IMR-90 (cell line): ENCODE data around the gene C21orf58. TPM values are rescaled to one million over a fixed set of nuclear protein-coding genes. Genes with fewer than 3 reads are reported as not detected.

Experiments used
- ATAC-seq: fragments of 200-7000 bp; cut with Tn5 transposase; 2 replicates; pipeline ENCODE4 v1.9.1; 2020; ENCODE audit warnings: low read depth, mild to moderate bottlenecking, moderate library complexity
- BruUV-seq: library from RNA; stranded (reverse); fragments of 400-500 nt; replicated peaks from 2 replicates; lab custom pipeline; 2021; lab: Mats Ljungman, UMichigan
- CTCF ChIA-PET: fragments of 300-600 bp; formaldehyde crosslinking; extraction: SDS; loops from one replicate; lab custom pipeline; 2021; ENCODE audit warnings: antibody characterized with exemption; lab: Yijun Ruan, JAX
- POLR2A ChIA-PET: fragments of 300-600 bp; sonication (Branson Sonifier 250); formaldehyde crosslinking; loops from one replicate; lab custom pipeline; 2022; ENCODE audit warnings: antibody characterized with exemption; ENCODE audit not compliant: unreplicated experiment; lab: Charles Lee
- DNase-seq: peaks from one replicate; pipeline ENCODE4 v3.0.0; 2013
- H2AFZ ChIP-seq: replicated peaks from 2 replicates; pipeline ENCODE3; 2013; ENCODE audit warnings: low read length, mild to moderate bottlenecking; ENCODE audit not compliant: poor library complexity
- H2AK5ac ChIP-seq: 2 replicates; pipeline ENCODE4 v1.6.1; 2013; ENCODE audit warnings: low read depth, low read length, inconsistent platforms
- H2AK9ac ChIP-seq: replicated peaks from 2 replicates; pipeline ENCODE3; 2013; ENCODE audit warnings: mild to moderate bottlenecking, low read depth, low read length, moderate library complexity; ENCODE audit not compliant: poor library complexity
- H2BK120ac ChIP-seq: 2 replicates; pipeline ENCODE4 v1.6.1; 2013; ENCODE audit warnings: low read depth, low read length, inconsistent platforms
- H2BK15ac ChIP-seq: 3 replicates; pipeline ENCODE4 v1.6.1; 2013; ENCODE audit warnings: low read depth, low read length, inconsistent platforms
- H2BK20ac ChIP-seq: 2 replicates; pipeline ENCODE4 v1.6.1; 2013; ENCODE audit warnings: low read depth, mild to moderate bottlenecking, inconsistent platforms, low read length, moderate library complexity
- H2BK5ac ChIP-seq: 2 replicates; pipeline ENCODE4 v1.6.1; 2013; ENCODE audit warnings: mild to moderate bottlenecking, low read depth, low read length, inconsistent platforms; ENCODE audit not compliant: poor library complexity, severe bottlenecking
- H3K14ac ChIP-seq: replicated peaks from 2 replicates; pipeline ENCODE4 v1.6.1; 2013; ENCODE audit warnings: low read depth, low read length, inconsistent platforms
- H3K18ac ChIP-seq: 2 replicates; pipeline ENCODE4 v1.6.1; 2013; ENCODE audit warnings: low read depth, low read length, control low read depth
- H3K23ac ChIP-seq: 2 replicates; pipeline ENCODE4 v1.6.1; 2013; ENCODE audit warnings: low read depth, low read length, inconsistent platforms
- H3K27ac ChIP-seq: 2 replicates; pipeline ENCODE4 v1.5.1; 2013; ENCODE audit warnings: mild to moderate bottlenecking, control low read depth, low read length; ENCODE audit not compliant: insufficient read depth
- H3K27me3 ChIP-seq: 2 replicates; pipeline ENCODE4 v1.6.1; 2013; ENCODE audit warnings: low read length; ENCODE audit not compliant: control insufficient read depth, insufficient read depth
- H3K36me3 ChIP-seq: 2 replicates; pipeline ENCODE4 v1.6.1; 2013; ENCODE audit warnings: low read length, mixed read lengths; ENCODE audit not compliant: control insufficient read depth, insufficient read depth
- H3K4ac ChIP-seq: 2 replicates; pipeline ENCODE4 v1.6.1; 2013; ENCODE audit warnings: low read depth, low read length, inconsistent platforms
- H3K4me1 ChIP-seq: 2 replicates; pipeline ENCODE4 v1.6.1; 2013; ENCODE audit warnings: low read length, mixed read lengths; ENCODE audit not compliant: control insufficient read depth, insufficient read depth
- H3K4me2 ChIP-seq: 2 replicates; pipeline ENCODE4 v1.6.1; 2013; ENCODE audit warnings: low read depth, mild to moderate bottlenecking, control low read depth, low read length, moderate library complexity
- H3K4me3 ChIP-seq: 2 replicates; pipeline ENCODE4 v1.5.1; 2013; ENCODE audit warnings: low read depth, mild to moderate bottlenecking, control low read depth, low read length, moderate library complexity; ENCODE audit not compliant: insufficient read depth
- H3K56ac ChIP-seq: 2 replicates; pipeline ENCODE4 v1.6.1; 2013; ENCODE audit warnings: low read length, inconsistent platforms; ENCODE audit not compliant: insufficient read depth; ENCODE audit errors: extremely low read depth
- H3K79me1 ChIP-seq, 2 experiments: 2 replicates each; pipeline ENCODE4 v1.6.1; 2013; ENCODE audit warnings: low read length in 2 of 2, inconsistent platforms in 1 of 2, low read depth in 1 of 2
- H3K9ac ChIP-seq: 2 replicates; pipeline ENCODE4 v1.6.1; 2013; ENCODE audit warnings: low read depth, low read length, control low read depth
- H3K9me1 ChIP-seq: 2 replicates; pipeline ENCODE4 v1.6.1; 2013; ENCODE audit warnings: low read length, inconsistent platforms; ENCODE audit not compliant: insufficient read depth
- H3K9me3 ChIP-seq: 2 replicates; pipeline ENCODE4 v1.6.1; 2013; ENCODE audit warnings: low read length; ENCODE audit not compliant: control insufficient read depth, insufficient read depth
- H4K20me1 ChIP-seq: 2 replicates; pipeline ENCODE4 v1.6.1; 2013; ENCODE audit warnings: low read length, inconsistent platforms; ENCODE audit not compliant: insufficient read depth
- H4K5ac ChIP-seq: 2 replicates; pipeline ENCODE4 v1.6.1; 2013; ENCODE audit warnings: mild to moderate bottlenecking, low read depth, low read length, control low read depth
- H4K8ac ChIP-seq, 2 experiments: 2 replicates each; pipeline ENCODE4 v1.6.1; 2013; ENCODE audit warnings: low read depth in 2 of 2, low read length in 2 of 2, control low read depth in 1 of 2, inconsistent platforms in 1 of 2
- H4K91ac ChIP-seq: 2 replicates; pipeline ENCODE4 v1.6.1; 2013; ENCODE audit warnings: low read depth, low read length, inconsistent platforms; ENCODE audit not compliant: insufficient read depth
- CEBPB ChIP-seq: IDR thresholded peaks from 2 replicates; pipeline ENCODE4 v1.6.1; 2012; ENCODE audit warnings: low read depth, low read length, improper control_type of control experiment
- CHD1 ChIP-seq: IDR thresholded peaks from 2 replicates; pipeline ENCODE4 v1.6.1; 2012; ENCODE audit warnings: low read depth, low read length, improper control_type of control experiment
- FOS ChIP-seq: fragments of 150-350 bp; IDR thresholded peaks from 2 replicates; pipeline ENCODE4 v1.6.1; 2016; ENCODE audit warnings: low read depth, low read length
- MAZ ChIP-seq: IDR thresholded peaks from 2 replicates; pipeline ENCODE4 v1.6.1; 2012; ENCODE audit warnings: low read depth, mild to moderate bottlenecking, low read length, improper control_type of control experiment, moderate library complexity, borderline replicate concordance
- NFE2L2 ChIP-seq: fragments of 150-350 bp; IDR thresholded peaks from 2 replicates; pipeline ENCODE4 v1.6.1; 2016; ENCODE audit warnings: low read depth, mild to moderate bottlenecking, low read length
- RAD21 ChIP-seq: IDR thresholded peaks from 2 replicates; pipeline ENCODE4 v1.6.1; 2012; ENCODE audit warnings: low read length, improper control_type of control experiment
- RCOR1 ChIP-seq: IDR thresholded peaks from 2 replicates; pipeline ENCODE4 v1.6.1; 2012; ENCODE audit warnings: mild to moderate bottlenecking, low read length, improper control_type of control experiment; ENCODE audit not compliant: insufficient replicate concordance
- RFX5 ChIP-seq: IDR thresholded peaks from 2 replicates; pipeline ENCODE4 v1.8.0; 2012; ENCODE audit warnings: low read depth, mild to moderate bottlenecking, low read length, moderate library complexity
- WGBS, 2 experiments: methylation state at CpG; one replicate each; pipeline versions ENCODE4 v1.1.5 to v1.1.7; 2013; ENCODE audit warnings: missing lambda C conversion rate in 2 of 2; ENCODE audit not compliant: insufficient read length in 1 of 2; ENCODE audit errors: extremely low coverage in 2 of 2; 5-methylcytosine and 5-hydroxymethylcytosine counted together
- dilution Hi-C: fragments of 300-500 bp; cut with HindIII; formaldehyde crosslinking; loops from one replicate; pipeline ENCODE4 v1.14.3; 2018; ENCODE audit warnings: low sequenced_read_pairs; ENCODE audit not compliant: unreplicated experiment
- in situ Hi-C: fragments of 300-500 bp; cut with MboI; formaldehyde crosslinking; loops from 3 replicates; pipeline ENCODE4 v1.14.3; 2019; ENCODE audit warnings: low sequenced_read_pairs, inconsistent platforms, mixed read lengths
- intact Hi-C: fragments of 100-400 bp; cut with micrococcal nuclease; formaldehyde crosslinking; loops from 2 replicates; pipeline ENCODE4 v1.10.0; 2022
- polyA plus RNA-seq, 3 experiments: library from polyadenylated mRNA; depleted of rRNA; stranded (reverse); fragments of >200 nt; gene quantifications; 2 replicates each; pipeline ENCODE4 v1.2.3, GENCODE V29; 2012; ENCODE audit warnings: low replicate concordance in 1 of 3
- total RNA-seq: library from RNA; depleted of rRNA; stranded (reverse); fragments of >200 nt; gene quantifications from 2 replicates; pipeline ENCODE4 v1.2.3, GENCODE V29; 2012
- TF ChIP-seq, protein P1 (sequence below): fragments of 150-350 bp; IDR thresholded peaks from 2 replicates; pipeline ENCODE4 v1.6.1; 2016; ENCODE audit warnings: low read depth, mild to moderate bottlenecking, low read length, moderate library complexity, borderline replicate concordance

C21orf58 gene
- total and polyA plus RNA-seq, 2 of the 4 experiments (the other 2 are of a cell fraction) = 2.7 to 6.2 TPM

DNA sequence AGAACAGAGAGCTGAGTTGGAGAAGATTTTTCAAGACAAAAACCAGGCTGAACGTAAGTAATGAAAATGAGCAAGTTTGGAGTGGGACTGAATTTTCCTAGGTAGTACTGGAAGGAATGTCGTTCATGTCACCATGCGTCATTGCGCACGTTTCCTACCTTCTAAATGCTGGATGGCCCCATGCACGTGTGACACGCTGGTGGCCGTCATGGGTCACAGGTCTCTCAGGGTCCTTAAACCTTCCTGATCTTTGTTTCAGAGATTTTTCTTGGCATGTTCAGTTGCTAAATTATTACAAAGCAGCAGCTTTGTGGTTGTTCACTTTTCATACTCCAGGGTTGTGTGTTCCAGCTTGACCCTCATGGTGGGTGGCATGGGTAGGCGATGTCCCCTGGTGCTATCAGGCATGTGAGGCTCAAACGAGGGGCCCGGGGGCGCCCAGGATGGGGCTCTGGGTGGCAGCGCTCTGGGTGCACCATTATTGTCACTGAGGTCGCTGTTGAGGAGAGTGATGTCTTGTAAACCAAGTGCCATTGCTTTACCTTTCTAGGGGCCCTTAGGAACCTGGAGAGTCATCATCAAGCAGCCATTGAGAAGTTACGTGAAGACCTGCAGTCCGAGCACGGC, 25.6 kb upstream of the C21orf58 start:
- Histone ChIP-seq H3K36me3 (peaks cover 70% of the 10 kb centered on the region), H3K4me3 (no peak overlapping the region), H3K9me3 (no peaks in the 10 kb centered on the region)

More for the DNA sequence above, 25.6 kb upstream of the C21orf58 start:
- Histone ChIP-seq H2BK15ac (no peak overlapping the region), H4K20me1 (no peaks in the 10 kb centered on the region), H2AFZ (no peak overlapping the region), H4K5ac (no peak overlapping the region), H3K18ac (no peak overlapping the region), H2BK5ac (no peak overlapping the region), H3K56ac (no peak overlapping the region), H3K27ac (no peak overlapping the region), H3K4me2 (no peak overlapping the region), H3K14ac (no peak overlapping the region), H4K8ac (no peak overlapping the region), H3K4me1 (no peaks in the 10 kb centered on the region), H4K91ac (no peak overlapping the region), H3K9me1 (no peaks in the 10 kb centered on the region), H3K27me3 (no peaks in the 10 kb centered on the region), H3K9ac (no peak overlapping the region), H3K79me1 (peaks cover 10 to 30% of the 10 kb centered on the region in 2 experiments), H2AK5ac (no peak overlapping the region), H3K4ac (no peak overlapping the region), H3K23ac (no peak overlapping the region), H2BK120ac (no peak overlapping the region), H2BK20ac (no peak overlapping the region), H2AK9ac (no peak overlapping the region)
- no peak for DNase-seq
- TF ChIP-seq, protein P1, sequence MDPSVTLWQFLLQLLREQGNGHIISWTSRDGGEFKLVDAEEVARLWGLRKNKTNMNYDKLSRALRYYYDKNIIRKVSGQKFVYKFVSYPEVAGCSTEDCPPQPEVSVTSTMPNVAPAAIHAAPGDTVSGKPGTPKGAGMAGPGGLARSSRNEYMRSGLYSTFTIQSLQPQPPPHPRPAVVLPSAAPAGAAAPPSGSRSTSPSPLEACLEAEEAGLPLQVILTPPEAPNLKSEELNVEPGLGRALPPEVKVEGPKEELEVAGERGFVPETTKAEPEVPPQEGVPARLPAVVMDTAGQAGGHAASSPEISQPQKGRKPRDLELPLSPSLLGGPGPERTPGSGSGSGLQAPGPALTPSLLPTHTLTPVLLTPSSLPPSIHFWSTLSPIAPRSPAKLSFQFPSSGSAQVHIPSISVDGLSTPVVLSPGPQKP = no peak
- no peak for TF ChIP-seq RCOR1
- TF ChIP-seq CHD1 = no peak
- TF ChIP-seq CEBPB = no peak
- no peak for TF ChIP-seq FOS
- no peak for TF ChIP-seq NFE2L2
- TF ChIP-seq RAD21 = no peak
- no peak for TF ChIP-seq RFX5
- TF ChIP-seq MAZ = no peak
- no peak for ATAC-seq
- dilution Hi-C loops = no loop called here
- CTCF ChIA-PET = no interaction called here
- in situ Hi-C loops = no loop called here
- intact Hi-C loops = no loop called here
- WGBS, 2 experiments = 100% methylated on average over 6 of the region's 17 CpGs; no CpG with 5 or more reads in 1 of the 2 experiments
- POLR2A ChIA-PET = no interaction called here
- no TSS peak for BruUV-seq
